ENCODE data around the gene EPN3.

Gene EPN3

GRCh38 chr17:50559674-50560184 is 27.2 kb downstream of the EPN3 start:
- Mint-ChIP-seq H3K27me3 (peaks cover 12% of the 10 kb centered on the region), H3K4me1 (ENCODE audit: low read depth) (peaks cover 22% of the 10 kb centered on the region), H3K4me3 (peak overlapping the region; percentile 76), H3K9me3 (ENCODE audit: low read depth) (no peaks in the 10 kb centered on the region), H3K36me3 (no peaks in the 10 kb centered on the region), H3K27ac (no peak overlapping the region)

- no peak within 1 kb of the TSS for H3K27ac Mint-ChIP-seq
- H3K36me3 Mint-ChIP-seq, result no peaks in the 10 kb centered on the region
- no peaks in the 10 kb centered on the region for H3K9me3 Mint-ChIP-seq (ENCODE audit: low read depth)
- peaks cover 15% of the 10 kb centered on the region for H3K27me3 Mint-ChIP-seq
- H3K4me3 Mint-ChIP-seq, result peak within 1 kb of the TSS; percentile 76
- peaks cover 25% of the 10 kb centered on the region for H3K4me1 Mint-ChIP-seq (ENCODE audit: low read depth)
Observed at GRCh38 chr17:50560185-50560824, 27.8 kb downstream of the EPN3 start, which contains the start of gene CACNA1G. CACNA1G (plus strand) TSS chr17:50560715; CDS start chr17:50561460, 745 bp downstream.

- H3K4me3 Mint-ChIP-seq, result no peak overlapping the region
- H3K27ac Mint-ChIP-seq, result no peak overlapping the region
- H3K36me3 Mint-ChIP-seq, result no peaks in the 10 kb centered on the region
- peaks cover 15% of the 10 kb centered on the region for H3K27me3 Mint-ChIP-seq
- H3K9me3 Mint-ChIP-seq (ENCODE audit: low read depth), result no peaks in the 10 kb centered on the region
- H3K4me1 Mint-ChIP-seq (ENCODE audit: low read depth), result peaks cover 31% of the 10 kb centered on the region
Observed at GRCh38 chr17:50560931-50561745, 28.6 kb downstream of the EPN3 start.

DNA sequence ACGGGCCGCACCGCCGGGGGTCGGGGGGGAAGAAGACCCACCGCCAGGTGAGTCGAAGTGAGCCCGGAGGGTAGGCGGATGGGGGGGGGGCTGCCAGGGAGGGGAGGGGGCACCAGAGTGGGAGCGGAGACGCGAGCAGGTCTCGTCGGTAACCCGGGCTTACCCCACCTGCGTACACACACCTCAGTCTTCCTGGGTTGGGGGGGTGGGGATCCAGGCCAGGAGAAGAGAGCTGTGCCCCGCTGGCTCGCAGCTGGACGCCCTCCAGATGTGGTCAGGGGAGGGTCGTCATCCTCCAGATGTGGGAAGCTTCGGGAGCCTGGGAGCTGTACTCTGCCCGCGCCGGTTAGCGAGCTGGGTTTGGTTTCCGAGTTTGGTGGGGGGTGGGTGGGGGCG is 29.2 kb downstream of the EPN3 start:
- H3K27me3 Mint-ChIP-seq, result peaks cover 17% of the 10 kb centered on the region
- no peak overlapping the region for H3K4me3 Mint-ChIP-seq
- H3K4me1 Mint-ChIP-seq (ENCODE audit: low read depth), result peaks cover 31% of the 10 kb centered on the region
- no peak overlapping the region for H3K27ac Mint-ChIP-seq
- no peaks in the 10 kb centered on the region for H3K9me3 Mint-ChIP-seq (ENCODE audit: low read depth)
- no peaks in the 10 kb centered on the region for H3K36me3 Mint-ChIP-seq

DNA sequence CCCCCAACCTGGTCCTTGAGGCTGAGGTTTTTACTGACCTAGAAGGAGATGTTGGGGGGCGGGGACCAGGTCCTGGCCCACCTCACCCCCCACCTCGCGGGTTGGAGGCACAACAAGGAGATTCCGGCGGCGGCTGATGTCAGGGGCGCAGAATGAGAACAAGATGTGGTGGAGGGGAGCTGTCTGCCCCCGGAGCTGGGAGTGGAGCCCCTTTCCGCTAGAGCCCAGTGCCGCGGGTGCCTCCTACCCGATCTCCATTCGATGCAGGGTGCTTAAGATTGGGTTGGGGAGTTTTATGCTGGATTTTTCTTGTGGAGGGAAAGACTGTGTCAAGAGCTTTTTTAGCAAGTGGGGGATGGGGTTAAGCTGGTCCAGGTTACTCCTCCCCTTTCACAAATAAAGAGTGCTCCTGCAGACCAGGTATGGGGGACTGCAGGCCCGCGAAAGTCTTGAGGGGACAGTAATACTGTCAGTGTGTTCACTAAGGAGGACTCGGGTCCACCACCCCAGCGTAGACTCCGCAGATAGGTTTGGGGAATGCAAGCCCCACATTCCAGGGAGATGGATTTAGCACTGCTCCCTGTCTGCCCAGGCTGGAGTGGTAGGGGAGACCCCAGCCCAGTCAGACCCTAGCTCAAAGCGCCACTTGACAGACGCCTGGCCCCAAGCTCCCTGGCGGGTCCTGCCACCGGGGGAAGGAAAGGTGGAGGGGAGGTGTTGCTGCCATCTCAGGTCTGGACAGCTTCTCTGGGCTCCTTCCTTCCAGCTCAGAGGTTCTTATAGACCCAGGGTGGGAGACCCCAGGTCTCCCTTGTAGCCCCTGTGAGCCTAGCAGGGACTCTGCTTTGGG is 29.9 kb downstream of the EPN3 start:
- peaks cover 16% of the 10 kb centered on the region for H3K27me3 Mint-ChIP-seq

GRCh38 chr17:50563092-50563511 is 30.6 kb downstream of the EPN3 start:
- H3K4me1 Mint-ChIP-seq (ENCODE audit: low read depth), result peaks cover 31% of the 10 kb centered on the region
- H3K27ac Mint-ChIP-seq, result no peak overlapping the region
- H3K9me3 Mint-ChIP-seq (ENCODE audit: low read depth), result no peaks in the 10 kb centered on the region
- H3K27me3 Mint-ChIP-seq, result peaks cover 16% of the 10 kb centered on the region
- no peak overlapping the region for H3K4me3 Mint-ChIP-seq
- no peaks in the 10 kb centered on the region for H3K36me3 Mint-ChIP-seq

More for the DNA sequence above, 29.9 kb downstream of the EPN3 start:
- H3K9me3 Mint-ChIP-seq (ENCODE audit: low read depth), result no peaks in the 10 kb centered on the region
- no peaks in the 10 kb centered on the region for H3K36me3 Mint-ChIP-seq
- no peak overlapping the region for H3K27ac Mint-ChIP-seq
- peaks cover 31% of the 10 kb centered on the region for H3K4me1 Mint-ChIP-seq (ENCODE audit: low read depth)
- H3K4me3 Mint-ChIP-seq, result peak overlapping the region; percentile 72

DNA sequence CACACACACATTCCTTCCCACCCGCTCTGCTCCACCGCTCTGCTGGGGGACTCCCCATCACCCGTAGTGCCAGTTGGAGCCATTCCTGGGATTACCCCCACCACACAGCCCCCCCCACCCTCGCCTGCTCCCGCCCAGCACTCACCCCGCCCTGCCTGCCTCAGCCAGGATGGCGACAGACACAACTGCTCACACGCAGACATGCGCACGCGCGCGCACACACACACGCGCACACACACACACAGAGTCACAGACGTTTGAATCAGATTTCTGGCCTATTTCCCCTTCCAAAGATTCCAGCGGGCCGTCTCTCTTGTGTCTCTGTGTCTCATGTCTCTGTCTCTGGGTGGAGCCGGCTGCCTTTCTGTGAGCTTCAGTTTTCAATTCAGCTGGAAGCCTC is 32.4 kb downstream of the EPN3 start:
- H3K36me3 Mint-ChIP-seq, result no peaks in the 10 kb centered on the region
- H3K27ac Mint-ChIP-seq, result no peak overlapping the region
- H3K4me1 Mint-ChIP-seq (ENCODE audit: low read depth), result peaks cover 19% of the 10 kb centered on the region
- no peak overlapping the region for H3K4me3 Mint-ChIP-seq
- no peaks in the 10 kb centered on the region for H3K9me3 Mint-ChIP-seq (ENCODE audit: low read depth)
- peaks cover 14% of the 10 kb centered on the region for H3K27me3 Mint-ChIP-seq

GRCh38 chr17:50565402-50566350 is 33.1 kb downstream of the EPN3 start:
- Mint-ChIP-seq H3K27ac (no peak overlapping the region), H3K36me3 (no peaks in the 10 kb centered on the region), H3K4me1 (ENCODE audit: low read depth) (peaks cover 16% of the 10 kb centered on the region), H3K9me3 (ENCODE audit: low read depth) (no peaks in the 10 kb centered on the region), H3K4me3 (no peak overlapping the region), H3K27me3 (peaks cover 12% of the 10 kb centered on the region)

GRCh38 chr17:50566886-50567285 is 34.4 kb downstream of the EPN3 start:
- Mint-ChIP-seq H3K36me3 (no peaks in the 10 kb centered on the region), H3K9me3 (ENCODE audit: low read depth) (no peaks in the 10 kb centered on the region), H3K27ac (no peak overlapping the region), H3K27me3 (peaks cover 15% of the 10 kb centered on the region), H3K4me1 (ENCODE audit: low read depth) (peaks cover 16% of the 10 kb centered on the region), H3K4me3 (no peak overlapping the region)

DNA sequence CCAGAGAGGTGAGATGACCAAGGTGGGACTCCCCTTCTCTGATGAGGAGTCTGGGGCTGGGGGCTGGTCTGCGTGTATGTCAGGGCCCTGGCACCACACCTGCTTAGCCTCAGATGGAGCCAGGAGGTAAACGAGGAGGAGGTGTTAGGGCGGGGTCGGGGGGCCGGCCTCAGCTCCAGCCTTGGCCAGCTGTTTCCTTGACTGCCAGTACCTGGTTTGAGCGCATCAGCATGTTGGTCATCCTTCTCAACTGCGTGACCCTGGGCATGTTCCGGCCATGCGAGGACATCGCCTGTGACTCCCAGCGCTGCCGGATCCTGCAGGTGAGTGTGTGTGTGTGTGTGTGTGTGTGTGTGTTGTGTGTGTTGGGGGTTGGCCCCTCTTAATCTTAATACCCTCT is 36.1 kb downstream of the EPN3 start:
- Mint-ChIP-seq H3K27ac (no peak overlapping the region), H3K36me3 (no peaks in the 10 kb centered on the region), H3K27me3 (peaks cover 11% of the 10 kb centered on the region), H3K9me3 (ENCODE audit: low read depth) (no peaks in the 10 kb centered on the region), H3K4me1 (ENCODE audit: low read depth) (peaks cover 11% of the 10 kb centered on the region), H3K4me3 (no peak overlapping the region)

- Mint-ChIP-seq H3K4me3 (no peak overlapping the region), H3K9me3 (ENCODE audit: low read depth) (no peaks in the 10 kb centered on the region), H3K27me3 (peaks cover 9% of the 10 kb centered on the region), H3K27ac (no peak overlapping the region), H3K4me1 (ENCODE audit: low read depth) (peaks cover 9% of the 10 kb centered on the region), H3K36me3 (no peaks in the 10 kb centered on the region)
Observed at GRCh38 chr17:50569592-50569991, 37.1 kb downstream of the EPN3 start.

DNA sequence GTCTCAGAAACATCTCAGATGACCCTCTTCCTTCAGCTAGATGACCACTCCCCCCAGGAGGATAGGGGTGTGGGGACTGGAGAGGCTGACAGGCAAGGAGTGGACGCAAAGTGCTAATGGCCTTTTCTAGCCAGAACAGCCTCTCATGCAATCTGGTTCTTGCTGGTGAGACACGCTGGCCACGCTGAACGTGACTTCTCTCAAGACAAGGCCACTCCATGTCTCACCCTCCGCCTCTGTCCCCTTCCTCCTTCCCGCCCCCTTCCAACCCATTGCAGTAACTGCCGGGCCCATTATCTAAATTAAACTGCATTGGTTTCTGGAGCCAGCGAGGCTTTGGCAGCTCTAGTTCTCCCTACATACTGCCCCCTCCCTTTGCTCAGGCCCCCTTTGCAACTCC is 37.5 kb downstream of the EPN3 start:
- H3K4me3 Mint-ChIP-seq, result no peak overlapping the region
- H3K27ac Mint-ChIP-seq, result no peak overlapping the region
- peaks cover 7% of the 10 kb centered on the region for H3K27me3 Mint-ChIP-seq
- H3K36me3 Mint-ChIP-seq, result no peaks in the 10 kb centered on the region
- peaks cover 7% of the 10 kb centered on the region for H3K4me1 Mint-ChIP-seq (ENCODE audit: low read depth)
- no peaks in the 10 kb centered on the region for H3K9me3 Mint-ChIP-seq (ENCODE audit: low read depth)

DNA sequence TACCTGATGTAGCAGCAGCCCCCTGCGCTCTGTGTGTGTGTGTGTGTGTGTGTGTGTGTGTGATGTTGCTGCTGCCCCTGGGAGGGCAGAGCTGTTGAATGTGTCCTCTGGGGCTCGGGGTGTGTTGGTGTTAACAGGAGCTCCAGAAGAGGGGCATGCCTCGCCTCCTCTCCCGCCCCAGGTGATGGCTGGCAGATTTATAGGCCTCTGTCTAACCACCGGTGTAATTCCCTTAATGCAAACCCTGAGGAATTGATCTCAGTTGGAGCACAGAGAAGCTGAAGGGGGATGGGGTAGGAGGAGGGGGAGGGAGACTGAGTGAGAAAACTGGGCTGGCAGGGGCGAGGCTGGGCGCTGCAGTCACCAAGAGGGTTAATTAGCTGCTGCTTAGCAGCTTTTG is 38.0 kb downstream of the EPN3 start:
- H3K36me3 Mint-ChIP-seq, result no peaks in the 10 kb centered on the region
- H3K4me3 Mint-ChIP-seq, result no peak overlapping the region
- peaks cover 7% of the 10 kb centered on the region for H3K27me3 Mint-ChIP-seq

DNA sequence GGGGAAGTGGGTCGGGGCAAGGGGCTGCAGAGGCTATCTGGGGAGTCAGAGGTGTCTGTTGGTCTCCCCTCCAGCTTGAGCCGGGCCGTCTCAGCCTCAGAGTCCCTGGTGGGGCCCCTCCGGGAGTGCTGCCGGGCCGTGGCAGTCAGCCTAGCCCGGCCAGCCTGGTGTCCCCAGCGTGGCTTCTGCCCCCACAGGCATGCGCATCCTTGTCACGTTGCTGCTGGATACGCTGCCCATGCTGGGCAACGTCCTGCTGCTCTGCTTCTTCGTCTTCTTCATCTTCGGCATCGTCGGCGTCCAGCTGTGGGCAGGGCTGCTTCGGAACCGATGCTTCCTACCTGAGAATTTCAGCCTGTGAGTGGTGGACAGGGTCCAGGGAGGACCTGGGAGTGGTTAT is 39.1 kb downstream of the EPN3 start:
- H3K27ac Mint-ChIP-seq, result no peak overlapping the region
- no peaks in the 10 kb centered on the region for H3K4me1 Mint-ChIP-seq (ENCODE audit: low read depth)
- no peaks in the 10 kb centered on the region for H3K9me3 Mint-ChIP-seq (ENCODE audit: low read depth)
- peaks cover 5% of the 10 kb centered on the region for H3K27me3 Mint-ChIP-seq
- H3K4me3 Mint-ChIP-seq, result no peak overlapping the region
- H3K36me3 Mint-ChIP-seq, result no peaks in the 10 kb centered on the region

More for the DNA sequence above, 38.0 kb downstream of the EPN3 start:
- Mint-ChIP-seq H3K27ac (no peak overlapping the region), H3K4me1 (ENCODE audit: low read depth) (peaks cover 4% of the 10 kb centered on the region), H3K9me3 (ENCODE audit: low read depth) (no peaks in the 10 kb centered on the region)

Measured in activated naive CD8-positive, alpha-beta T cell (primary cell).